Spleen (tissue), 11 donors: ENCODE measurements around the gene ABHD1. TPM values are rescaled to one million over a fixed set of nuclear protein-coding genes. Genes with fewer than 3 reads are reported as not detected.
"Not testable (repeated sequence)": the region's sequence is repeated elsewhere in the genome, so short reads cannot be mapped to it uniquely, and the experiment has no call there.

Experiments used
- DNase-seq: peaks from one replicate; pipeline ENCODE4 v3.0.0-alpha.2; 2020
- H3K27ac ChIP-seq, 8 donors: fragments of 200-600 bp; sonication (generic) in 7 of 8; 1 replicate in 4 of 8; 2 replicates in 4 of 8; pipeline versions ENCODE4 v1.5.0 to v1.8.0; 2016 to 2021; ENCODE audit warnings: inconsistent platforms in 4 of 8, mild to moderate bottlenecking in 4 of 8, moderate library complexity in 1 of 8
- H3K27me3 ChIP-seq, 7 donors: fragments of 200-600 bp; sonication (generic) in 6 of 7; replicated peaks in 1 of 7; 1 replicate in 4 of 7; 2 replicates in 3 of 7; pipeline versions ENCODE4 v1.5.0 to v1.8.0; 2016 to 2021; ENCODE audit warnings: inconsistent platforms in 3 of 7, mild to moderate bottlenecking in 1 of 7
- H3K36me3 ChIP-seq, 6 donors: fragments of 200-600 bp; sonication (generic) in 5 of 6; 1 replicate in 4 of 6; 2 replicates in 2 of 6; pipeline versions ENCODE4 v1.5.0 to v1.8.0; 2016 to 2021; ENCODE audit warnings: inconsistent platforms in 2 of 6
- H3K4me1 ChIP-seq, 6 donors: fragments of 200-600 bp; sonication (generic) in 5 of 6; 1 replicate in 3 of 6; 2 replicates in 3 of 6; pipeline versions ENCODE4 v1.5.0 to v1.8.0; 2016 to 2021; ENCODE audit warnings: inconsistent platforms in 3 of 6
- H3K4me3 ChIP-seq, 8 donors: fragments of 200-600 bp; sonication (generic) in 7 of 8; 1 replicate in 4 of 8; 2 replicates in 4 of 8; pipeline versions ENCODE4 v1.5.0 to v1.8.0; 2016 to 2021; ENCODE audit warnings: inconsistent platforms in 4 of 8, mild to moderate bottlenecking in 4 of 8, moderate library complexity in 2 of 8
- H3K9me3 ChIP-seq, 8 donors: fragments of 200-600 bp; sonication (generic) in 7 of 8; 1 replicate in 4 of 8; 2 replicates in 4 of 8; pipeline versions ENCODE4 v1.5.0 to v1.8.0; 2016 to 2021; ENCODE audit warnings: inconsistent platforms in 4 of 8
- POLR2A ChIP-seq, 3 donors: fragments of 450-650 bp; IDR thresholded peaks; one replicate each; pipeline ENCODE4 v1.5.1; 2017; ENCODE audit warnings: antibody characterized with exemption in 3 of 3, mild to moderate bottlenecking in 1 of 3
- POLR2AphosphoS5 ChIP-seq, 3 donors: sonication (generic); formaldehyde crosslinking; IDR thresholded peaks; one replicate each; pipeline ENCODE4 v1.5.1; 2017; ENCODE audit warnings: antibody characterized with exemption in 3 of 3
- WGBS, 5 donors: extraction: QIAGEN DNeasy Blood & Tissue Kit in 3 of 5; methylation state at CpG; one replicate each; pipeline versions ENCODE4 v1.1.5 to v1.1.7; 2013 to 2018; 5-methylcytosine and 5-hydroxymethylcytosine counted together
- intact Hi-C: fragments of 100-400 bp; cut with DNase I; formaldehyde crosslinking; loops from one replicate; pipeline ENCODE4 v1.15.0; 2023; ENCODE audit warnings: low total_unique reads
- polyA plus RNA-seq, 3 donors: library from polyadenylated mRNA; stranded (reverse); fragments of 200-250 nt; gene quantifications; one replicate each; pipeline ENCODE4 v1.2.1, GENCODE V29; 2013
- total RNA-seq, 7 donors: library from RNA; depleted of rRNA in 3 of 7; stranded (reverse); fragments of >200 nt in 3 of 7; fragmentation: NEBNext Ultra II Directional in 4 of 7; extraction: Animal tissue kit (Norgen Biotek cat#: 25700) in 4 of 7; gene quantifications; one replicate each; pipeline versions ENCODE4 v1.1.0 to v1.2.1, GENCODE V29; 2016 to 2021
- TF ChIP-seq, protein P1 (sequence below), 11 experiments: fragments of 200-600 bp in 7 of 11; fragments of 450-650 bp in 4 of 11; sonication (generic) in 4 of 11; IDR thresholded peaks in 8 of 11; conservative IDR thresholded peaks in 3 of 11; 1 replicate in 7 of 11; 2 replicates in 4 of 11; pipeline versions ENCODE4 v1.4.0 to v1.8.0; 2016 to 2021; ENCODE audit warnings: antibody characterized with exemption in 11 of 11, inconsistent platforms in 4 of 11, mild to moderate bottlenecking in 1 of 11
- donor health status: healthy with polysubstance abuse.
- donor health status: DM: no; HTN: no; CAD: no; lungs with moderate emphysema.
- donor health status: DM: no; HTN: no; CAD: no.
- donor health status: Bipolar disorder and iron deficiency.
- donor health status: healthy.
- donor health status: DM: no; HTN: no; CAD: no.
- donor health status: DM: yes; HTN: yes; CAD: no.

Gene ABHD1
- total and polyA plus RNA-seq, 10 donors, result 0.38 to 1.6 (median 0.66) TPM; not detected in 1

DNA sequence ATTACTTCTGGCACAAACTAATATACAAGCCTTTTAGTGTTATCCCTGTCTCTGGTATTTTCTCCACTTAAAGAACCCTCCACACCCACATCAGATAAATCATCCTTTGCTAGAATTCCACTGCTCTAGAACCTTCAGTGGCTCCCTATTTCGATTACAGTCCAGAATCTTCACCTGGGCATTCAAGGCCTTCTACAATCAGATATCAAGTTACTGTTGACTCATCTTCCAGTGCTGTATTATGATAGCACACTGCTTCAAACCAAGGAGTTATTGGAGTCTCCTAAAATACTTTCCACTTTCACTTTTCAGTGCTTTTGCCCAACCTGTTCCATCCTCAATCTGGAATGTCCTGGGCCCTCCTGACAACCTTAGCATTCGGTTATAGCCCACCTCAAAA lies 8.1 kb upstream of the ABHD1 start:
- TF ChIP-seq POLR2A (IDR thresholded peaks at IDR 0.05) (no peak), POLR2AphosphoS5 (IDR thresholded peaks at IDR 0.05) (no peak)
- TF ChIP-seq, protein P1, sequence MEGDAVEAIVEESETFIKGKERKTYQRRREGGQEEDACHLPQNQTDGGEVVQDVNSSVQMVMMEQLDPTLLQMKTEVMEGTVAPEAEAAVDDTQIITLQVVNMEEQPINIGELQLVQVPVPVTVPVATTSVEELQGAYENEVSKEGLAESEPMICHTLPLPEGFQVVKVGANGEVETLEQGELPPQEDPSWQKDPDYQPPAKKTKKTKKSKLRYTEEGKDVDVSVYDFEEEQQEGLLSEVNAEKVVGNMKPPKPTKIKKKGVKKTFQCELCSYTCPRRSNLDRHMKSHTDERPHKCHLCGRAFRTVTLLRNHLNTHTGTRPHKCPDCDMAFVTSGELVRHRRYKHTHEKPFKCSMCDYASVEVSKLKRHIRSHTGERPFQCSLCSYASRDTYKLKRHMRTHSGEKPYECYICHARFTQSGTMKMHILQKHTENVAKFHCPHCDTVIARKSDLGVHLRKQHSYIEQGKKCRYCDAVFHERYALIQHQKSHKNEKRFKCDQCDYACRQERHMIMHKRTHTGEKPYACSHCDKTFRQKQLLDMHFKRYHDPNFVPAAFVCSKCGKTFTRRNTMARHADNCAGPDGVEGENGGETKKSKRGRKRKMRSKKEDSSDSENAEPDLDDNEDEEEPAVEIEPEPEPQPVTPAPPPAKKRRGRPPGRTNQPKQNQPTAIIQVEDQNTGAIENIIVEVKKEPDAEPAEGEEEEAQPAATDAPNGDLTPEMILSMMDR (IDR thresholded peaks at IDR 0.05 in 8 of 11, conservative IDR thresholded peaks at IDR 0.05 in 3 of 11), result no peak
- H3K4me1 ChIP-seq, result peaks cover 0 to 16% (median 11%) of the 10 kb centered on the region in 6 donors
- H3K9me3 ChIP-seq, result no peaks in the 10 kb centered on the region
- no peak overlapping the region for H3K27ac ChIP-seq
- 58 to 75% (median 71%) methylated on average over 2 of the region's 2 CpGs for WGBS, 5 donors
- peaks cover 0 to 44% (median 22%) of the 10 kb centered on the region in 7 donors for H3K27me3 ChIP-seq
- intact Hi-C loops, result no loop called here
- H3K4me3 ChIP-seq, result no peak overlapping the region
- no peaks in the 10 kb centered on the region for H3K36me3 ChIP-seq
- DNase-seq, result no peak

DNA sequence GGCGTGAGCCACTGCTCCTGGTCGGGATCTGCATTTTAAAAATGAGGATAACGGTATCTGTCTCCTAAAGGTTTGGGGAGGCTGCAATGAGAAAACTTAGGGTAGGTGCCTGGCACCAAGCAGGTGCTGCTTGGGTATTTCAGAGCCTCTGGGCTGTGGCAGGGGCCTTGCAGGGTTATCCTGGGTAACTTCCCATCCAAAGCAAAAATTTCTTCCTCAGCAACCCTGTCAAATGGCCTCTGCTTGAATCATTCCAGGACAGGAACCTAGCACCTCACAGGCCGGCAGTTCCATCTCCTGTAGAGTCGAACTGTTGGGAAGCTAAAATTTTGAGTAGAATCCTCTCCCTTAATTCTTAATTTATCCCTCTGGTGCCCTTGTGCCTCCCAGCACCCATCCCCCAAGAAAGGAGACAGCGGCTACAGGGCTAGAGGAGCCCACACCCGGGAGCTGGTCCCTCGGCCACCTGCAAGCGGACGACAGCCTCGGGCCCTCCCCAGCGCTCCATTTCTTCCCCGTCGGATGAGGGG lies 5.6 kb upstream of the ABHD1 start:
- TF ChIP-seq POLR2AphosphoS5 (IDR thresholded peaks at IDR 0.05), result no peak
- TF ChIP-seq, protein P1 (IDR thresholded peaks at IDR 0.05 in 8 of 11, conservative IDR thresholded peaks at IDR 0.05 in 3 of 11), result no peak
- TF ChIP-seq POLR2A (IDR thresholded peaks at IDR 0.05), result no peak
- intact Hi-C loops, result no loop called here
- no peaks in the 10 kb centered on the region for H3K9me3 ChIP-seq
- H3K4me3 ChIP-seq, result peak overlapping the region in 6 of 8 donors; percentile 32 to 74 (median 38)
- H3K27ac ChIP-seq, result no peak overlapping the region
- DNase-seq, result no peak
- H3K4me1 ChIP-seq, result peaks cover 0 to 25% (median 18%) of the 10 kb centered on the region in 6 donors
- WGBS, 5 donors, result 29 to 33% (median 30%) methylated on average over 14 of the region's 14 CpGs
- no peaks in the 10 kb centered on the region for H3K36me3 ChIP-seq
- peaks cover 0 to 47% (median 22%) of the 10 kb centered on the region in 7 donors for H3K27me3 ChIP-seq

DNA sequence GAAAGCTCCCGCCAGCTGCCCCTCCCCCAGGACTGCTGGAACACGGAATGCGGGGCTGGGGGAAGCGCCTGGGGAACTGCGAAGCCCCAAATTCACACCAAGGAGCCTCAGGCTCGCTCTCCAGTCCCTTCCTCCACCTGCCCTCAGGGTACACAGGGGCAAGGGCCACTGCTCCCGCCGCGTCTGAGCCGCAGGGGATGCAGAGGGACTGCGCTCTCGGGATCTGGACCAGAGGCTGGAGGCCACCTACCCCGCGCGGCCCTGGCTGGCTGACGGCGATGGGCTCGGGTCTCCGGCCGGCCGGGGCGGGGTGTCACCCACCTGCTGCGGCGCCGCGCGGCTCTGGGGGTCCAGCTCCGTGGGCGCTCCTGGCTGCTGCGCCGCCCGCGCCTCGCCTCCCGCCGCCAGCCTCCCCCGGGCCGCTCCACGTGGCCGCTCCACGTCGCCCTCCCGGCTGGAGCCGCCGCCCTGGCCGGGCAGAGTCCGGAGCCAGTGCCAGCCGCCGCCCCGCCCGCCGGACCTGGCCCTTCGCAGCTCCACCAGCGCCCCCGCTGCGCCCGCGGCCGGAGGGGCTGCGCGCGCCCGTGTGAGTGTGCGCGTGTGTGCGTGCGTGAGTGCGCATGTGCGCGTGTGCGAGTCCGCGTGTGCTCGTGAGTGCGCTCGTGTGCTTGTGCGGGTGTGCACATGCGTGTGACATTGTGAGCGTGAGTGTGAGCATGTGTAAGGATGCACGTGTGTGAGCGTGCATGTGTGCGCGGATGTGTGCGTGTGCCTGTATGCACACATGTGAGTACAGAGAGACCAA lies 4.9 kb upstream of the ABHD1 start, which contains the start of gene CGREF1:
CGREF1 (minus strand) TSS at position 604 of the 805 bp plus-strand sequence. CDS start 14,762 bp downstream, outside the sequence.
- Histone ChIP-seq H3K27ac (no peak within 1 kb of the TSS), H3K27me3 (peaks cover 0 to 47% (median 22%) of the 10 kb centered on the region in 7 donors), H3K9me3 (no peaks in the 10 kb centered on the region), H3K36me3 (no peaks in the 10 kb centered on the region), H3K4me3 (peak within 1 kb of the TSS; percentile 25 to 74 (median 34)), H3K4me1 (peaks cover 0 to 29% (median 21%) of the 10 kb centered on the region in 6 donors)
- intact Hi-C loops, result no loop called here
- 4 to 18% (median 5%) methylated on average over 12 to 84 of the region's 84 CpGs for WGBS, 5 donors
- no peak for TF ChIP-seq POLR2AphosphoS5 (IDR thresholded peaks at IDR 0.05)
- no peak for TF ChIP-seq POLR2A (IDR thresholded peaks at IDR 0.05)
- peak; percentile 67 for DNase-seq

DNA sequence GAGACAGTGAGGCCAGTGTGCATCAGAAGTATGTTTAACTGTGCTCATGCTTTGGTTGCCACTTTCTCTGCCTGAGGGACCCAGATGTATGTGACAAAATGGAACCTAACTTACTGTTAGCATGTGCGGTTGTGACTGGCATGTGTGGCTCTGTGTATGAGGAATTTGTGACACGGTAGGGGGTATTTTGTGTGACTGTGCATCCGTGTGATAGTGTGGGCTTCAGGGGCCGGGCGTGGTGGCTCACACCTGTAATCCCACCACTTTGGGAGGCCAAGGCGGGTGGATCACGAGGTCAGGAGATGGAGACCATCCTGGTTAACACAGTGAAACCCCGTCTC lies 4.3 kb upstream of the ABHD1 start:
- WGBS, 5 donors, result 81 to 90% (median 82%) methylated on average over 7 to 8 of the region's 8 CpGs
- DNase-seq, intact Hi-C loops, H3K36me3 ChIP-seq, H3K27ac ChIP-seq, H3K9me3 ChIP-seq: not testable (repeated sequence)
- H3K4me1 ChIP-seq, result peaks cover 0 to 35% (median 23%) of the 10 kb centered on the region in 6 donors
- peaks cover 0 to 47% (median 22%) of the 10 kb centered on the region in 7 donors for H3K27me3 ChIP-seq
- H3K4me3 ChIP-seq, result peak overlapping the region in 5 of 8 donors; percentile 33 to 74 (median 39)

DNA sequence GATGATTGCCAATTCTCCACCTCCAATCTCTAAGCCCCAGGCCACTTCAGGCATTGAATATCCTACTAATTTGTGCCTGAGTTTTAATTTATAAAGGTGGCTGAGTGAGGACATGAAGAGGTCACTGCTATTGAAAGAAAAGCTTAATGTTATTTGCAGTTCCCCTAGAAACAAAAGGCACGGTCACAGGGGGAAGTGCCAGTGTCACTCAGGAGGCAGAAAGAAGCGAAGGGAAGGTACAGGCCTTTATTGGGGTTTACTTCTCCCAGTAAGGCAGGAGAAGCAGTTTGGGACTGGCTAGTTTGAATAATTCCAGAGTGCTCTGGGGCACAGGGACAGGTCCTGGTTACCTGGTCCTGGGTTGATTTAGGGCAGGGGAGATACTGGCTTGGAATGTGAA lies 1.7 kb upstream of the ABHD1 start:
- Histone ChIP-seq H3K4me1 (peaks cover 0 to 35% (median 23%) of the 10 kb centered on the region in 6 donors), H3K4me3 (no peak overlapping the region), H3K36me3 (no peaks in the 10 kb centered on the region), H3K9me3 (no peaks in the 10 kb centered on the region), H3K27ac (no peak overlapping the region), H3K27me3 (peaks cover 0 to 39% (median 22%) of the 10 kb centered on the region in 7 donors)
- DNase-seq, result peak; percentile 14
- WGBS, 5 donors, result 55 to 74% (median 61%) methylated on average over 2 of the region's 2 CpGs
- no peak for TF ChIP-seq POLR2A (IDR thresholded peaks at IDR 0.05)
- TF ChIP-seq, protein P1 (IDR thresholded peaks at IDR 0.05 in 8 of 11, conservative IDR thresholded peaks at IDR 0.05 in 3 of 11), result no peak
- intact Hi-C loops, result no loop called here
